NCI-H1048 (cell line): ENCODE results near the gene SPDYE18.
"Not testable (repeated sequence)": the region's sequence is repeated elsewhere in the genome, so short reads cannot be mapped to it uniquely, and the experiment has no call there.

Experiments used
- DNase-seq: peaks from one replicate; lab custom pipeline; 2025; lab: John Stamatoyannopoulos, UW

Gene SPDYE18, protein sequence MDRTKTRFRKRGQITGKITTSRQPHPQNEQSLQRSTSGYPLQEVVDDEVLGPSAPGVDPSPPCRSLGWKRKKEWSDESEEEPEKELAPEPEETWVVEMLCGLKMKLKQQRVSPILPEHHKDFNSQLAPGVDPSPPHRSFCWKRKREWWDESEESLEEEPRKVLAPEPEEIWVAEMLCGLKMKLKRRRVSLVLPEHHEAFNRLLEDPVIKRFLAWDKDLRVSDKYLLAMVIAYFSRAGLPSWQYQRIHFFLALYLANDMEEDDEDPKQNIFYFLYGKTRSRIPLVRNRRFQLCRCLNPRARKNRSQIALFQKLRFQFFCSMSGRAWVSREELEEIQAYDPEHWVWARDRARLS

DNA sequence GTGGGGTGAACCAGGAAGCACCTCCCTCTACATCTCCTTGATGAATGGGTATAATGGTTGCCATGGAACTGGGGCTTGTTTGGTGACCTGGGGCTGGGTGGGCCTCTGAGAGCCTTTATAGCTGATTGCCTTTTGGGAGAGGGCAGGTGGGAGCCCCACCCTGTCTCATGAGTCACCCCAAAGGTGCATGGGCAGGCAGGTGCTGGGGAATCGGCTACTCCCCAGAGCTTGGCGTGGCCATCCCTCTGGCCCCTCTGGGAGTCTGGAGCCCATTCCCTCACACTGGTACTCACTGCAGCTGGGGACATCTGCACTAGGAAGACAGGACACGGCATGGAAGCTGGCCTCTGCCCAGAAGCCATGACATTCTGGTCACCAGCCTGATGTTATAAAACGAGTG, at the start of gene SPDYE18:
Gene SPDYE18 (minus strand): TSS at position 2 of the 400 bp plus-strand sequence. CDS start 2,046 bp downstream, outside the sequence.
- not testable (repeated sequence) for DNase-seq

DNA sequence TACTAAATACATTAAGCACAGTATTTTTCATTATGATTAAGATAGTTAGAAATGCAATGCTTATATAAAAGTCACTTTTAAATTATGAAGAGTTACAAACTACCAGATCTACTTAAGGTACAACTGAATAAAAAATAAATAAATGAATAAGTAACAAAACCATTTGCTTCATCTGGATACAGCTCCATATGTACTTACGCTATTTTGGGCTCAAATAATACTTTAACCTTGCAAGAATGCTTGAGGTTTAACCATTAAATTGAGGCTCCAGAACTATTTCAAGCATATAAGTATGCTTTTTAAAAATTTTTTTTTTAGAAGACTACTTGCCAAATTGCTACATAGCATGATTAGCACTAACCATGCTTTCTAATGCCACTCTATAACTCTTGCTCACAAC, 46.0 kb upstream of the SPDYE18 start:
- not testable (repeated sequence) for DNase-seq

DNA sequence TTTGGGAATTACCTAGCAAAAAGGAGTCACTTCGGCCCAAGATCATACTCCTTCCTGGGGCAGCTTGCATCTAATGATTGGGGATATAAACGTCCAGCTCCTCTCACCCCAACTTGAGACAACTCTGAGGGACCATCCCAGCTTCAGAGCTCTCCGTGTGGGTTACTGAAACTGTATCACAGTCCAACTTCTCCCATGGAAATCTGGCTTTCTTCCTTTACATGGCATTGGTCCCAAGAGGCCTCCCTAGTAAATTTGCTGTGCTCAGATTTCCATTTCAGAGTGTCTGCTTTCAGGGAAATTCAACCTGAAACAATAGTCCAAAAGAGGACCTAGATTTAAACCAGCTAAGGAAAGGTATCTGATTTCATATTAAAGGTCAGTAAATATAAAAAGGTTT, 45.3 kb upstream of the SPDYE18 start:
- DNase-seq: not testable (repeated sequence)

DNA sequence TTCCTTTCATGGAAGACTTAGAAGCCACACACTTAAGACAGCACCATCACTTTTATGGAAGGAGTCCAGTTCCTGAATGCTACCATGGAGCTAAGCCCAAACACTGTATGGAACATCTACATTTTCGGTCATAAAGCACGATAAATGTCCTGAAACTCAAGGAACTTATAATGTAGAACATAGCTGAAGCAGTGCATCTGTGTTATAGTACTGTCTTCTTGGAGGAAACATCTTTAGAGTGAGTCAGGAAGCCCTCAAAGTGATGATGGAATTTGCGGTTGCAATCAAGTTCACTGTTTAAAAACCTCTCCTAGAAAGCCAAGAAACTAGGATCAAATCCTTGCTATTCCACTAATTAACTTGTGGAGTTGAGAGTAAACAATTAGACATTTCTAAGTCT, 43.5 kb upstream of the SPDYE18 start:
- DNase-seq: not testable (repeated sequence)

DNA sequence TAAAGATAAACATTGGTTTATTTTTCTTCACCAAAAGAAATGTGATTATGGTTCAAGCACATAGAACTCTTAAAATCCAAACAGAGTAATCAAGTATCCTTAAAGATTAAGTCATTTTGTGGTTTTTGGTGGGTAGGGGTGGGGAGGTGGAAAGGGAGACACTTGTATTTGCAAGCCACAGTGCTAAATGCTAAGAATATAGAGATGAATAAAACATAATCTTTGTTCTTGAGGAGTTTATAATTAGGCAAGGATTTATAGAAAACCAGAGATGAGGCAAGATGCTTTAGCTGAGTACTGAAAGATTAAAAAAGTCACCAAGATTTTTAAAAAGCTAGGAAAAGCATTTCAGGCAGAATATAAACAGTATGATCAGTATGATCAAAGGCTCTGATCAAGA, 40.3 kb upstream of the SPDYE18 start:
- not testable (repeated sequence) for DNase-seq

DNA sequence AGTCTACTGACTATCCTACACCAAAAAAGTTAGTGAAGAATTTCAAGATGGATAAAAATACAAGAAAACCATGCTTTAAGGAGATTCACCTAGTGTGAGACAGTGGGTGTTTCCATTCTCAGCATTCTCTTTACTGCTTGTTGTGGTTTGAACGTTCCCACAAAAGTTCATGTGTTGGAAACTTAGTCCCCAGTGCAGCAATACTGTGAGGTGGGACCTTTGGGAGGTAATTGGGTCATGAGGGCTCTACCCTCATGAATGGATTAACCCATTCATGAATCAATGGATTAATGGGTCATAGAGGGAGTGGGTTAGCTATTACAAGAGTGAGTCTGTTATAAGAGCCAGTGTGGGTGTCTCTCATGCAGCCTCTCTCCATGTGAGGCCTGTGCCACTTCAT, 38.8 kb upstream of the SPDYE18 start:
- DNase-seq: not testable (repeated sequence)

DNA sequence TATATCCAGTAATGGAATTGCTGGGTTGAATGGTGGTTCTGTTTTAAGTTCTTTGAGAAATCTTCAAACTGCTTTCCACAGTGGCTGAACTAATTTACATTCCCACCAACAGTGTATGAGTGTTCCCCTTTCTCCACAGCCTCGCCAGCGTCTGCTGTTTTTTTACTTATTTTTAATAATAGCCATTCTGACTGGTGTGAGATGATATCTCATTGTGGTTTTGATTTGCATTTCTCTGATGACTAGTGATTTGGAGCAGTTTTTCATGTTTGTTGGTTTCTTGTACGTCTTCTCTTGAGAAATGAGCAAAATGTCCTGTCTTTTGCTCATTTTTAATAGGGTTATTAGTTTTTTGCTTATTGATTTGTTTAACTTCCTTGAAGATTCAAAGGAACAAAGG, 38.1 kb upstream of the SPDYE18 start:
- not testable (repeated sequence) for DNase-seq

DNA sequence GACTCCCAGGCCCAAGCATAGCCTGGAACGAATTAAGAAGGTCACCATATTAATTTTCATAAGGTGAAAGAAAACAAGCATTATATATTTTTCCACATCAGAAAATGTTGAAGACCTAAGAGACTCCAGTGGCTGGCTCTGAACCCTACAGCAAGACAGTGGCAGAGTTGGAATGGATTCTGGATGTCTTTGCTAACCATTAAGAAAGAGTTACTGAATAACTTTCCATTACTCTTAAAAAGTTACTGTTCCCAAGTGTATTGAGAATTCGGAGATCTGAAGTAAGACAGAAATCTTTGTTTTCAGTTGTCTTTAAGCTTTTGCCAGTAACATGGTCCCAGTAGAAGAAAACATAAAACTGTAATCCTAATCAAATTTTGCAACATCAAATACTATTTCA, 29.9 kb upstream of the SPDYE18 start:
- not testable (repeated sequence) for DNase-seq

DNA sequence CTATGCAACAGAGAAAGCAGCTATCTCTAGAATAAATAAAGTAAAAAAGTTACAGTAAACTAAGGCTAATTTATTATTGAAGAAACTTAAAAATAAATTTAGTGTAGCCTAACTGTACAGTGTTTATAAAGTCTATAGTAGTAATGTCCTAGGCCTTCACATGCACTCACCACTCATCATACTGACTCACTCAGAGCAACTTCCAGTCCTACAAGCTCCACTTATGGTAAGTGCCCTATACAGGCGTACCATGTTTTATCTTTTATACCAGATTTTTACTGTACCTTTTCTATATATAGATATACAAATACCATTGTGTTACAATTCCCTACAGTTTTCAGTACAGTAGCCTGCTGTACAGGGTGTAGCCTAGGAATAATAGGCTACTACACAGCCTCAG, 19.8 kb upstream of the SPDYE18 start:
- not testable (repeated sequence) for DNase-seq

DNA sequence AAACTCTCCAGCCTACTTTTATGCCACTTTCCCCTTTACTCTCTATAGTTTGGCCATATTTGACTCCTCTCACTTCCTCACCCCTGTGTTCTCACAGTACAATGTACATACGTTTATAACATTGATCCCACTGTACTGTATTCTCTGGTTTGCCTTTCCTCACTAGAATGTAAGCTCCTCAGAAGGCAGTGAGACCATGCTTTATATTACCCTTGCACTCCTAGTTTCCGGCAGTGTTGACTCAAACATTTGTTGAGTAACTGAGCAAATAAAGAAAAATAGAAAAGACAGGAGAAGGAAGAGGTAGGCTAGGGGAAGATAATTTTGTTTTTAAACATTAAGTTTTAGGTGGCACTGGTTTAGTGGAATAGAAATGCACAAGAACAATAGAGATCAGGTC, 17.9 kb upstream of the SPDYE18 start:
- DNase-seq: not testable (repeated sequence)

DNA sequence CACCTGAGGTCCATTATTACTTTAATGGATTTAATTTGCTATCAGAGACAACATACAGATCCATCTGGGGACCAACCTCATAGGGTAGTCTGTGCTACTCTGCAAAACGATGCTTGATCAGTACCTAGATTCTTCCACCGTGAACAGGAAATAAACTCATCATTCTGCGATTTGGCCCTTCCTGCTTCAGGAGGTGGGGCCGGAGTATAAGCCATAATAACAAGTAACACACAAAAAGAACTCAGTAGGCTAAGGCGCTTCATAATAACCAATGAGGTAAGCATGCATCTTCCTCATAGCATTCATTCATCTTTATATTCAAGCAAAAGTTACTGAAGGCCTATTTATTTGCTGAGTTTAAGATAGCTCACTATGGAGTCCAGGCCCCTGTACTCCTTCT, 17.3 kb upstream of the SPDYE18 start:
- not testable (repeated sequence) for DNase-seq

DNA sequence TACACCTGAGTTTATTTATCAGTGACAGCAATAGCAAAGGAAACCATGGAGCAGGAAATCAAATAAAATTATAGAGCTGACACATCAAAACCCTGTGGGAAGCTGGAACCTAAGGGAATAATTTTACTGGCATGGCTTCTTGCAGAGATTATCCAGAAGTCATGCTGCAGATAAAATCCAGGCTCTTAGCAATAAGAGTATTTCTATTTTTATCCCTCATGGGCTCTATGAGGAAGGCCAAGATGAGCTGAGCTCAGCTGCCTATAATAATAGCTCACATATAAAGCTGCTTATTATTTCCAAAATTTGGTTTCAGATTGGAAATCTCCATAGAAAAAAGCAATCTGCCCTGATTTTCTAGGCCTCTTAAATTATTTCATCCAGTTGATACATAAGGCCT, 16.8 kb upstream of the SPDYE18 start:
- not testable (repeated sequence) for DNase-seq

DNA sequence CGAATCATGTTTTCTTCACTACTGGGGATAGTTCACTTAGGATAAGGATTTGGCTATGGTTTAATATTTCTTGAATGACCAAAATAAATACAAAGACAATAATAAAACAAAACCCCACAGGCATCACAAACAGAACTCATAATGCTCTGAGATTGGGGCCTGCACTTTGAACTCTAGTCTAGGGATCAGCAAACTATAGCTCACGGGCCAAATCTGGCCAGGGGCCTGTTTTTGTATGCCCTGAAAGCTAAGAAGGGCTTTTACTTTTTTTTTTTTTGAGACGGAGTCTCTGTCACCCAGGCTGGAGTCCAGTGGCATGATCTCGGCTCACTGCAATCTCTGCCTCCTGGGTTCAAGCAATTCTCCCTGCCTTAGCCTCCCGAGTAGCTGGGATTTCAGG, 14.7 kb upstream of the SPDYE18 start:
- DNase-seq: not testable (repeated sequence)

DNA sequence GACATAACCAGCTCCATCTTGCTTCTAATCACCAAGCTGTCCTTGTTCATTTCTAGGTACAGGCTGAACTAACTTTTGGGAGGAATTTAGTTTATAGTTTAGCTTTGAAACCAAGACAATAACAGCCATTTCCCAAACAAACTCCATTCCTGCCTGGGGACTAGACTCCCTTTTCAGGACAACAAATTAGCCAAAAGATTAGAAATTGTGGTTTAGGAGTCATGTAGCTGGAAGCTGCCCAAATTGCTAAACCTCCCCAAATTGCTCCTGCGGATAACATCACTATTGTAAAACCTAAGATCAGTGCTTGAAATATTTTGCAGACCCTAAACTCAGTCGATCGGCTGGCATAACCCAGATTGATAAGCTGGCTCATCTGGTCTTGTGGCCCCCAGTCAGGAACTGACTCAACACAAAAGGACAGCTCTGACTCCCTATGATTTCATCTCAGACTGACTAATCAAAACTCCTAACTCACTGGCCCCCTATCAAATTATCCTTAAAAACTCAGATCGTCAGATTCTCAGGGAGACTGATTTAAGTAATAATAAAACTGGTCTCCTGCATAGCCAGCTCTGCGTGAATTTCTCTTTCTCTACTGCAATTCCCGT, 12.5 kb upstream of the SPDYE18 start:
- not testable (repeated sequence) for DNase-seq

DNA sequence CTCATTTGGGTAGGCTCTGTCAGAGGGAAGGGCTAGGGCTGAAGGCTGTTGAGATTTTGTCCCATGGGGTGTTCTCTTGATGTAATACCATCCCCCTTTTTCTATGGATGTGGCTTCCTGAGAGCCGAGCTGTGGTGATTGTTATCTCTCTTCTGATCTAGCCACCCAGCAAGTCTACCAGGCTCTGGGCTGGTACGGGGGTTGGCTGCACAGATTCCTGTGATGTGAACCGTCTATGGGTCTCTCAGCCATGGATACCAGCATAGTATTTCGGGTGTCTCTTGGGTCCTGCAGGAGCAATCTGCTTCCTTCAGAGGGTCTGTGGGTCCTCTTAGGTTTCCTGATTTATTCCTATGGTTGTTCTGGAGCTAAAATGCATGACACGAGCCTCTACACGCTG, 8.8 kb upstream of the SPDYE18 start:
- not testable (repeated sequence) for DNase-seq

DNA sequence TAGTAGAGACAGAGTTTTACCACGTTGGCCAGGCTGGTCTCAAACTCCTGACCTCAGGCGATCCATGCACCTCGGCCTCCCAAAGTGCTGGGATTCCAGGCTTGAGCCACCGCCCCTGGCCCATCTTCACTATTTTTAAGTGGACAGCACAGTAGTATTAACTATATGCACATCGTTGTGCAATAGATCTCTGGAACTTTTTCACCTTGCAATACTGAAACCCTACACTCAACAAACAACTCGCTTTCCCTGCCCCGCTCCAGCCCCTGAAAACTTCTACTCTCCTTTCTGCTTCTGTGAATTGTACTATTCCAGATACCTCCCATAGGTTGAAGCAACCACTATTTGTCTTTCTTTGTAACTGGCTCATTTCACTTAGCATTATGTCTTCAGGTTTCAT, 3.5 kb upstream of the SPDYE18 start:
- DNase-seq: not testable (repeated sequence)

DNA sequence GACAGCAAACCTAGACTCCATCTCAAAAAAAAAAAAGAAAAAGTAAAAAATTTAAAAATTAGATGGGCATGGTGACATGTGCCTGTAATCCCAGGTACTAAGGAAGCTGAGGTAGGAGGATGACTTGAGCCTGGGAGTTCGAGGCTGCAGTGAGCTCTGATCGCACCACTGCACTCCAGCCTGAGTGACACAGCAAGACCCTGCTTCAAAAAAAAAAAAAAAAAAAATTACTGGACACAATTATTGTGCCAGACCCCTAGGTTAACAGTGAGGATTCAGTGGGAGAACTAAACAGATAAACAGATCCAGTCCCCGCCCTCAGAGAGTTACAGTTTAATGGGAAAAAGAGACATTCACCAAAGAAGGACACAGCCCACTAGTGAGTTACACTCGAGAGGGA, 1.4 kb upstream of the SPDYE18 start:
- not testable (repeated sequence) for DNase-seq

DNA sequence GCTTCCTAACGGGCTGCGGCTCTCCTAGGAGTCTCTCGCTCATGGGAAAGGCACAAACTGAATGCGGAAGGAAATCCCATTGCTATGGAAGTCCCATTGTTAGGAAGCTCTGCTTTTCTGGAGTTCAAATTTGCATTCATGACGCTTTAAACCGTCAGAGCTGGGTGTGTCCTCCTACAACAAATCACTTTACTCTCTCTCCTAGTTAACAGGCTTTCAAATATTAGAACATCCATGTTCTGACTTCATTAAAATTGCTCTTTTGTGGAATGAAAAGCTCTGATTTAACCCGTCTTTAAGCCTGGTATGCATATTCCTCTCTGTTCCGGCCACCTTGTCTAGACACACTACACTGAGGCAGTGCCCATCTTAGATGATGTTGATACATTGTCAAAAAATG, 30.1 kb downstream of the SPDYE18 start, which contains the start of gene SPDYE17:
Gene SPDYE17 (minus strand): TSS at position 101 of the 400 bp plus-strand sequence. CDS start 1,791 bp downstream, outside the sequence.
- DNase-seq: not testable (repeated sequence)

DNA sequence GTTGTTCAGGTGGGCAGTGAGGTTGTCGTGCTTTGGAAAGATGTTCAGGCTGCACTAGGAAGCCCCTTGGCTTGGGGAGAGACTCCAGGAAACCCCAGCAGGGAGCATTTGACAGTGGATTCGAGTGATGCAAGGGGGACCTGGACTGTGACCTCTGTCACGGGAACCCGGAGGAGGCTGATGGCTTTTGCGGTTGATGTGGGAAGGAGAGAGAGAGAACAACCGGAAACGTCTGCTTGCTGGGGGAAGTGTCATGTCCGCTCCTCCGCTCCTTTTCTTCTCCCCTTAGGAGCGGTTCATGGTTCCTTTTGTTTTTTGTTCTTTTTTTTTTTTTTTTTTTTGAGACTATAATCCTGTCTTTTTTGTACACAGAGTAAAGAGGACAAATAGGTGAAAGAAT, 36.0 kb downstream of the SPDYE18 start:
- not testable (repeated sequence) for DNase-seq

DNA sequence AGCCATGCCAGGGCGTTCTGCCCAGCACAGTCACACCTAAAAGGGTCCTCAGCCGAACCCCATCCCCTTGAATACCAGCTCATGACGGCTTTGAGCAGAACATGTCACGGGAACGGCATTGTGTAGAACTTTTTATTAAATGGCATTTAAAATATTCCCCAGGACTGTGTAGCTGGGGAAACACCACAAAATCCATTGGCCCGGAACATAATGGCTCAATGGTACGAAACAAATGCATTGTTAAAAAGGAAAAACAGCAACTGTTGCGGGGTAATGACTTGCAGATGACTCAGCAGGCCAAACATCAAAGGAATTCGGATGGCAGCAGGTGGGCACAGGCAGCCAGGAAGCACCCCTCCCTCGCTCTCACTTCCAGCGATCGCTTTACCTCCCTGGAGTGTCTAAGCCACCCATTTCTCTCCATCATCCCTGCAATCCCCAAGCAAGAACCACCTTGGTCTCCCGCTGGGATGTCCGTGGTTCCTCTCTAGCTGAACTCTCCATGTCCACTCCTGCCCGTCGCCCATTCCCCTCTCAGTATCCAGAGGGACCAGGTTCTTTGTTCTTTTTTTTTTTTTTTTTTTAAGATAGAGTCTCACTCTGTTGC, 52.2 kb downstream of the SPDYE18 start:
- not testable (repeated sequence) for DNase-seq

DNA sequence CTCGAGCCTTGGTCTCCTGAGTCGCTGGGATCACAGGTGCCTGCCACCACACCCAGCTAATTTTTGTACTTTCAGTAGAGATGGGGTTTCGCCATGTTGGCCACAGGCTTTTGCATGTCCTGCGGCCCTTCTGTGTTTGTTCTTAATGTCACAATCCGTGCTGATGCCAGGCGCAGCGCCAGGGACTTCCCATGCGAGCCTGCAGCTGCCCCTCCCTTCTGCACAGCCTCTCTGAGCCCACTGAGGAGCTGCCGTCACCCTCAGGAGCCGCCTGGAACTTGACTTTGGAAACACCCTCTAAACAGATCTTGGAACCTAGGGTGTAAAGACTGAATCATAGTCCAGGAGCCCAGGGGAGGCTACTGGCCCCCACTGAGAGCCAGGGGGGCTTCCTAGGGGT, 54.4 kb downstream of the SPDYE18 start:
- not testable (repeated sequence) for DNase-seq
